ENCODE data around the gene RAE1. TPM values are rescaled to one million over a fixed set of nuclear protein-coding genes. Genes with fewer than 3 reads are reported as not detected.

The RAE1 gene
- total RNA-seq, 1 experiment from 2014 or later, result 34.5 TPM

DNA sequence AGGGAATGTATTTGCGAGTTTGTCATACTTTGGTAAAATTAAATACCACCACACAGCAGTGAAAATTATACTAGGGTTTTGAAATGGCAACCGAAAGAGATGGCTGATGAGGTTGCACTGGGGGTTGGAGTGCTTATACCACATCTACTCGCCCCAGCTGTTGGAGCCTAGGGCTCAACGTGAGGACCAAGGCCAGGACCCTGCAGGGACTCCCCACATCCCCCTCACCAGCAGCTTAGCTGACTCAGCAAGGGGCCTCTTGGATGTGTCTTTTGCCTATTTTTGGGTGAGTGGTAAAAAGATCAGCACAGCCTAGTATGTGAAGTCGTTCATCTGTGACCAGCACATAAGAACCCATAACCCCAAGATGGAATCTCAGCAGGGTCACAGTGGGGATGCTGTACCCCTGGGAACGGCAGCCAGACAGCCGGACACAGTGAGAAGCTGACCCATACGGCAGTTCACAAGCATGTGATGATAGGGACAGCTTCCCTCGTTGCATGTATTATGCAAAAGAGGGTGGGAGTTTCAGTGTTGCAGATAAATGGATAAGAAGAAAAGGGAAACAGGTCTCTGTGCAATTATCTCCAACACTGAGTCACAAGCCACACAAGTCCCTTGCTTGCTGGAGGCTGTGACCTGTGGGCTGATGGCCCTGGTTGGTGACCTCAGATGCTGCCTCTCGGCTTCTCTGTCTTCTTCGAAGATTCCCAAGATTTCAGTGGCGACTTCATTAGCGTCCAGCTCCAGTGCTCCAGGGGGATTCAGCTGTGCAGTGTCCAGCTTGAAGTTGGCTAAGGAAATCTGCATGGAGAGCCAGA is 42.4 kb upstream of the RAE1 start:
- no peaks in the 10 kb centered on the region for H3K4me1 ChIP-seq (ENCODE audit: control insufficient read depth, insufficient read depth, low read length)
- no peak for DNase-seq (ENCODE audit: low read depth, low spot score)
- ATAC-seq, result no peak
- H3K36me3 ChIP-seq (ENCODE audit: control insufficient read depth, insufficient read depth, low read length), result no peaks in the 10 kb centered on the region
- BruUV-seq (replicated peaks), result no TSS peak
- H3K9me3 ChIP-seq (ENCODE audit: control insufficient read depth, insufficient read depth, low read depth, low read length), result no peaks in the 10 kb centered on the region
- in situ Hi-C loops (cut with HindIII; ENCODE audit: low pct_unique_long_range_greater_than_20kb, low sequenced_read_pairs), result no loop called here
- H3K27me3 ChIP-seq (ENCODE audit: control insufficient read depth, insufficient read depth, low read length), result peaks cover 12% of the 10 kb centered on the region
- no peak for TF ChIP-seq POLR2AphosphoS5 (IDR thresholded peaks at IDR 0.05; ENCODE audit: low read depth, low read length)
- TF ChIP-seq, protein P1, sequence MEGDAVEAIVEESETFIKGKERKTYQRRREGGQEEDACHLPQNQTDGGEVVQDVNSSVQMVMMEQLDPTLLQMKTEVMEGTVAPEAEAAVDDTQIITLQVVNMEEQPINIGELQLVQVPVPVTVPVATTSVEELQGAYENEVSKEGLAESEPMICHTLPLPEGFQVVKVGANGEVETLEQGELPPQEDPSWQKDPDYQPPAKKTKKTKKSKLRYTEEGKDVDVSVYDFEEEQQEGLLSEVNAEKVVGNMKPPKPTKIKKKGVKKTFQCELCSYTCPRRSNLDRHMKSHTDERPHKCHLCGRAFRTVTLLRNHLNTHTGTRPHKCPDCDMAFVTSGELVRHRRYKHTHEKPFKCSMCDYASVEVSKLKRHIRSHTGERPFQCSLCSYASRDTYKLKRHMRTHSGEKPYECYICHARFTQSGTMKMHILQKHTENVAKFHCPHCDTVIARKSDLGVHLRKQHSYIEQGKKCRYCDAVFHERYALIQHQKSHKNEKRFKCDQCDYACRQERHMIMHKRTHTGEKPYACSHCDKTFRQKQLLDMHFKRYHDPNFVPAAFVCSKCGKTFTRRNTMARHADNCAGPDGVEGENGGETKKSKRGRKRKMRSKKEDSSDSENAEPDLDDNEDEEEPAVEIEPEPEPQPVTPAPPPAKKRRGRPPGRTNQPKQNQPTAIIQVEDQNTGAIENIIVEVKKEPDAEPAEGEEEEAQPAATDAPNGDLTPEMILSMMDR (IDR thresholded peaks at IDR 0.05), result no peak
- TF ChIP-seq SIN3A (IDR thresholded peaks at IDR 0.05; ENCODE audit: borderline replicate concordance, insufficient read depth, low read depth, low read length), result no peak
- TF ChIP-seq TCF7L2 (IDR thresholded peaks at IDR 0.05; ENCODE audit: low read depth, low read length), result no peak
- TF ChIP-seq, protein P2, sequence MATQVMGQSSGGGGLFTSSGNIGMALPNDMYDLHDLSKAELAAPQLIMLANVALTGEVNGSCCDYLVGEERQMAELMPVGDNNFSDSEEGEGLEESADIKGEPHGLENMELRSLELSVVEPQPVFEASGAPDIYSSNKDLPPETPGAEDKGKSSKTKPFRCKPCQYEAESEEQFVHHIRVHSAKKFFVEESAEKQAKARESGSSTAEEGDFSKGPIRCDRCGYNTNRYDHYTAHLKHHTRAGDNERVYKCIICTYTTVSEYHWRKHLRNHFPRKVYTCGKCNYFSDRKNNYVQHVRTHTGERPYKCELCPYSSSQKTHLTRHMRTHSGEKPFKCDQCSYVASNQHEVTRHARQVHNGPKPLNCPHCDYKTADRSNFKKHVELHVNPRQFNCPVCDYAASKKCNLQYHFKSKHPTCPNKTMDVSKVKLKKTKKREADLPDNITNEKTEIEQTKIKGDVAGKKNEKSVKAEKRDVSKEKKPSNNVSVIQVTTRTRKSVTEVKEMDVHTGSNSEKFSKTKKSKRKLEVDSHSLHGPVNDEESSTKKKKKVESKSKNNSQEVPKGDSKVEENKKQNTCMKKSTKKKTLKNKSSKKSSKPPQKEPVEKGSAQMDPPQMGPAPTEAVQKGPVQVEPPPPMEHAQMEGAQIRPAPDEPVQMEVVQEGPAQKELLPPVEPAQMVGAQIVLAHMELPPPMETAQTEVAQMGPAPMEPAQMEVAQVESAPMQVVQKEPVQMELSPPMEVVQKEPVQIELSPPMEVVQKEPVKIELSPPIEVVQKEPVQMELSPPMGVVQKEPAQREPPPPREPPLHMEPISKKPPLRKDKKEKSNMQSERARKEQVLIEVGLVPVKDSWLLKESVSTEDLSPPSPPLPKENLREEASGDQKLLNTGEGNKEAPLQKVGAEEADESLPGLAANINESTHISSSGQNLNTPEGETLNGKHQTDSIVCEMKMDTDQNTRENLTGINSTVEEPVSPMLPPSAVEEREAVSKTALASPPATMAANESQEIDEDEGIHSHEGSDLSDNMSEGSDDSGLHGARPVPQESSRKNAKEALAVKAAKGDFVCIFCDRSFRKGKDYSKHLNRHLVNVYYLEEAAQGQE (IDR thresholded peaks at IDR 0.05; ENCODE audit: insufficient read depth in 1 of 2, low read depth in 2 of 2, low read length in 1 of 2), result no peak
- intact Hi-C loops (cut with micrococcal nuclease; ENCODE audit: unreplicated experiment), result no loop called here
- no peak overlapping the region for H3K27ac ChIP-seq (ENCODE audit: low read length)
- H3K4me3 ChIP-seq (ENCODE audit: low read depth in 2 of 2, low read length in 2 of 2), result no peak overlapping the region
- CTCF ChIA-PET, result no interaction called here
- POLR2A ChIA-PET, result no interaction called here

DNA sequence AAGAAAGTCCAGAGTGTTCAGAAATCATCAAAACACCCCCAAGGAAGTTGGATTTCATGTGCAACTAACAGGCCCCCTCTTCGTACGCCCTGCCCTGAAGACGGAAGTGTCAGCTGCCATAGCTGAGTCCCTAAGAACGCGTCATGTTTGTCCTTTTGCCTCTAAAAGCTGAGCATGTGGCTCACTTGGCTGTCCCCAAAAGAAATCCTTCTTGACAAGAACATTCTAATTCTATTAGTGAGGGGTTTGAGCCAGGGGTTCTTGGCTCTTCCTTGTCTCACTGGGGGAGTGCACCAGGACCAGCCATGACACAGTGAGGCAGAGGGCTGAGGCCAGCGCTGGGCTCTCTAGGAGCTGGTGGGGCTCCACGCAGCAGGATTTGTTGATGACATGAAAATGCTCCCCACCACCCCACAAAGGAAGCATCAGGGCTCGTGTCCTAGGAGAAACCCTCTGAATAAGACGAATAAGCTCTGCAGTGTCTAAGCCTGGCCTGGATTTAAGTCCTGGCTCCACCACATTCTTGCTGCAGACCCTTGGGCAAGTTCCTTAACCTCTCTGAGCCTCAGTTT is 41.4 kb upstream of the RAE1 start:
- no peaks in the 10 kb centered on the region for H3K36me3 ChIP-seq (ENCODE audit: control insufficient read depth, insufficient read depth, low read length)
- intact Hi-C loops (cut with micrococcal nuclease; ENCODE audit: unreplicated experiment) (no loop called here), in situ Hi-C loops (cut with HindIII; ENCODE audit: low pct_unique_long_range_greater_than_20kb, low sequenced_read_pairs) (no loop called here)
- ChIA-PET POLR2A (interaction anchor here (0.6 kb wide), 1 partner anchor 14 kb away, joined by 3 read pairs; no protein-coding TSS in a partner anchor), CTCF (no interaction called here)
- H3K27ac ChIP-seq (ENCODE audit: low read length), result no peak overlapping the region
- ATAC-seq (no peak), DNase-seq (ENCODE audit: low read depth, low spot score) (no peak)
- no TSS peak for BruUV-seq (replicated peaks)
- H3K4me3 ChIP-seq (ENCODE audit: low read depth in 2 of 2, low read length in 2 of 2), result no peak overlapping the region
- H3K4me1 ChIP-seq (ENCODE audit: control insufficient read depth, insufficient read depth, low read length), result no peaks in the 10 kb centered on the region
- peaks cover 16% of the 10 kb centered on the region for H3K27me3 ChIP-seq (ENCODE audit: control insufficient read depth, insufficient read depth, low read length)
- TF ChIP-seq TCF7L2 (IDR thresholded peaks at IDR 0.05; ENCODE audit: low read depth, low read length), result no peak
- TF ChIP-seq, protein P2 (IDR thresholded peaks at IDR 0.05; ENCODE audit: insufficient read depth in 1 of 2, low read depth in 2 of 2, low read length in 1 of 2), result no peak
- no peaks in the 10 kb centered on the region for H3K9me3 ChIP-seq (ENCODE audit: control insufficient read depth, insufficient read depth, low read depth, low read length)
